HG02970 (cell line): ENCODE results near the gene PBX1.

Experiments
- ATAC-seq: cut with Tn5 transposase; IDR thresholded peaks from one replicate; pipeline ENCODE4 v1.9.1; 2021; ENCODE audit warnings: mild to moderate bottlenecking, moderate library complexity, moderate number of reproducible peaks; ENCODE audit not compliant: unreplicated experiment, low FRiP score

Gene PBX1

GRCh38 chr1:164841702-164842465, 282.9 kb downstream of the PBX1 start:
- no peak for ATAC-seq

DNA sequence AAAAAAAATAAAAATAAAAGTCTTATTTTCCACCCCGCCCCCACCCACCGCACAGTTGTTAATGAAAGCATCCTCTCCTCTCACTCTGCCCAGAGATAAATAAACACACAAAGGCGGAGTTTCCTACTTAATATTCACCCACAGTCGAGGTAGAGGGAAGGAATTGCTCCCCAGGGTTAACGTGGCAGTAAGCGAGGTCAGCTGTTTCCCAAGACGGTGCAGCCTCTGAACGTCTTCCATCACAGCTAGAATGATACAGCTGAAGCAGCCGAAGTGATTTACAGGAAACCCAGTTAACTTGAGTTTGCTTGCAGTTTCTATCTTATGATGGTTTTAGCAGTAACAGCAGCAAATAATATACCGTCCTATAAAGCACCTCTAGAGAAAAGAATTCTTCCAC, 283.9 kb downstream of the PBX1 start:
- ATAC-seq: no peak

- ATAC-seq: no peak
These were observed 284.9 kb downstream of the PBX1 start for GRCh38 chr1:164843743-164844500.

DNA sequence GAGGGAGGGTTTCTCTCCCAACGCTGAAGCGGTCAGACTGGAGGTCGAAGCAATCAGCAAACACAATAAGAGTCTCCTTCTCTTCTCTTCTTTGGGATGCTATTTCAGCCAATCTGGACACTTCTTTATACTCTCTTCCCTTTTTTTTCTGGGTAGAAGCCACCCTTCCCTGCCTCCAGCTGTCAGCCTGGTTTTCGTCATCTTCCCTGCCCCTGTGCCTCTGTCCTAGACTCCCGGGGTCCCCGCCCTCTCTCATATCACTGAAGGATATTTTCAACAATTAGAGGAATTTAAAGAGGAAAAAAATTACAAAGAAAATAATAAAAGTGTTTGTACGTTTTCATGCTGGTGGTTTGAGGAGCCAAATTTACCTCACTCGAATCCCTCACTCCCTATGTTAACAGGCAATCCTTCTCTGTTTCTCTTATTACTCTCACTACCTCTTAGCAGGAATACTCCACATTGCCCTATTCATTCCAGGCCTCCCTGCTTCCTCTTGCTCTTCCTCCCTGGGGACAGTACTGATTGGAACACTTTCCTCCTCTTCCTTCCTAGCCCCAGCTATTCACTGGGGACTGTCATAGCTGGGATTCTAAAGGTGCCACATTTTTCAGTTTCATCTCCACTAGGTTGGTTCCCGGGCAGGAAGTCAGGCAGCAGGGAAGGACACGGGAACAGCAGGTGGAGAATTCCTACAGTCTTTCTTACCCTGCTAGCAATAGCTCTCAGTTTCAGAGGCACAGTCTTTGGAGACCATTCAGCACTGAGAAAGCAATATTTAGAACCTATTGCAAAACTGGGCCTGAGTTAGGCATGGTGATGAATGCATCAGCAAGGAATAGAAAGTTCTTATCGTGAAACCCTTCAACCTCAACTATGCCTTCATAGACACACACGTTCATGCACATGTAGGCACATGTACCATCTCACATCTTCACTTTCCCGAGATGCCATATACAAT, 288.0 kb downstream of the PBX1 start:
- ATAC-seq: no peak

DNA sequence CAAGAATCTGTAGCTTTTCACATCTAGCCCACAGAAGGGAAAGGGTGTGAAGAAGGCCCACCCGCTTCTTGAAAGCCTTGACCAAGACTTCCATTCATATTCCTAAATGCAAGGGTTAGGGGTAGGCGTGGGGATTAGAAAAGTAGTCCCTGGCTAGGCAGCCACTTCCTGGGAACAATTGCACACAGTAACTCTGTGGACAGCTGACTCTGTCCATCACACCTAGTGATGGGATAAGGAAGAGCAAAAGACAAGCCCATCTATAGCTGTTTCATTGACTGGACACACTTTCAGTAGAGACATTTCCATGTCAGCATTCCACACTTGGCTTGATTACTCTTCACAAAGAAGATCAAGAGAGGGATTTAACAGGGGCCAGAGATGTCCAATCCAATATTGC, 294.2 kb downstream of the PBX1 start:
- no peak for ATAC-seq

DNA sequence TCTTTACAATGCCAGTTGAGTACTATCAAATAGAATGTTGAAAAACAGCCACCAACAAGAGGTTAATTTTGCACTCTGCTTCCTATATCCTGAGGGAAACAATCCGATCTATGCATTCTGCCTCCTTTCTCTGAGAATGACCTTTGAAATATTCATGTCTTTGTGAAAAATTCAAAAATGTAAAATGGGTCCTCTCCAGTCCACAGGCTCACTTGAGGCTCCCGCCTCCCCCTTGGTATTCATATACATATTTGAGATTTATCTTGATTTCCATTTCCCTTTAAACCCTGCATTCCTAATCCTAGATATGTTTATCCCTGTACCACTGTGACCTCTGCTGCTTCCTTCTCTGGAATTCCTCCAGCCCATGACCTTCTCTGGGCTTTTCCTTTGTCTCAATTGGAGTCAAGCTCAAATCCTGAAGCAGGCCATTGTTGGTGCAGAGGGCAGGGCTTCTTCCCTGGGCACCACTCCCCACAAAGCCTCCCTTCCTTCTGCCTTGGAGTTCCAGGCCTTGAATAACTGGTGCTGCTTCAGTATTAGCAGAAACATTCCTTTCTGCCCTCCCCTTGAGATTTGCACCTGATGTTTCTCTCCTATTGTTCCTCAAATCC, 296.8 kb downstream of the PBX1 start:
- ATAC-seq: no peak

DNA sequence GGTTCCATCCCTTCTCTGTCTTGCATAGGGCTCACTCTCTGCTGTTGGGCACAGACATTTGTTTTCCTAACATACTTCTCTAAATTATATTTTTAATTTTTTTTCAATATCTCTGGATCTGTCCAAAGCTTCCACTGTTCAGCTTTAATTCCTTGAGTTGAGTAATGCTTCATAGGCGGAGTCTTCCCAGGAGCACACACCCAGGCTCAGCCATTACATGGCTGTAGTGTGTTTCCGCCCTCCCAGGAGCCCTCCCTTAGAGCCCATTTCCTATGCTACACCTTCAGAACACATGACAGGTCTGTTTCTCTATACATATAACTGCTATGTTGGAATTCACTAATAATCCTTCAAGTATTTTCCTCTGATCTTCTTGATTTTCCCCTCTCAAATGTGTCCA, 297.4 kb downstream of the PBX1 start:
- ATAC-seq: no peak

- ATAC-seq: no peak
These were observed 298.5 kb downstream of the PBX1 start for GRCh38 chr1:164857439-164857838.

DNA sequence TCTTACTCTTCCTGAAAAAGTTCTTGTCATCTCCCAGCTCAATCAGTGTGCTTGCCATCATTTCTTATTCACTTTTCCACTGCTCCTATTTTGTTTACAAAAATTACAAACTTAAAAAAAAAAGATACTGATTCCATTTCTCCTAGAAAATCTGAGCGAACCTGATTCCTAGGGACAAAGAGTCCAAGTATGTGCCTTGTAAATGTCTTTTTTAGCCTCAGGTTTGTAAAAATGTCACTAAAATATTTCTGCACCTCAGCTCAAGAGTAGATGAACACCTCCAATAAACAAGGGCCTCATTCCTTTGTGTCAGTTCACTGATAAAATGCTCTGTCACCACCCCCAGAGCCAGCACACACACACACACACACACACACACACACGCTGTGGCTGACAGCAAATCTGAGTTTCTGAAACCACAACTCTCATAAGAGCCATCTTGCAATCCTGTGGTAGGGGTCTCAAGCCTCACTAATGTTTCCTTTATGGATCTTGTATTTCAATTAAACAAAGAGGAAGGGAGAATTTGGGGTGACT, 299.2 kb downstream of the PBX1 start:
- no peak for ATAC-seq

DNA sequence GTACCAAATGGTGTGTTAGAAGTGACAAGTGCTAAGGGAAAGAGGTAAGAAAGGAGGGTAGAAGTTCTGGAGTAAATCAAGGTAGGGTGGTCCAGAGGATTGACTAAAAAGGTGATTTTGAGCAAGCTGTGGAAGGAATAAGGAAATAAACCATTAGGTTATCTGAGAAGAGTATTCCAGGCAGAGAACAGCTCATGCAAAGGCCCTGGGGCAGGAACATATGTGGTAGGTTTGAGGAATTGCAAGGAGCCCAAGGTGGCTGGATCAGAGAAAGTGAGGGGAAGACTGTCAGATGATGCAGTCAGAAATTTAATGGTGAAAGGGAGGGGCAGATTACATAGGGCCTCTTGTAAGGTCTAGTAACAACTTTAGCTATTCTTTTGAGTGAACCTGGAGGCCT, 302.6 kb downstream of the PBX1 start:
- no peak for ATAC-seq

GRCh38 chr1:164863056-164863455, 304.1 kb downstream of the PBX1 start:
- ATAC-seq: no peak

GRCh38 chr1:164864161-164864560, 305.2 kb downstream of the PBX1 start:
- ATAC-seq: no peak

DNA sequence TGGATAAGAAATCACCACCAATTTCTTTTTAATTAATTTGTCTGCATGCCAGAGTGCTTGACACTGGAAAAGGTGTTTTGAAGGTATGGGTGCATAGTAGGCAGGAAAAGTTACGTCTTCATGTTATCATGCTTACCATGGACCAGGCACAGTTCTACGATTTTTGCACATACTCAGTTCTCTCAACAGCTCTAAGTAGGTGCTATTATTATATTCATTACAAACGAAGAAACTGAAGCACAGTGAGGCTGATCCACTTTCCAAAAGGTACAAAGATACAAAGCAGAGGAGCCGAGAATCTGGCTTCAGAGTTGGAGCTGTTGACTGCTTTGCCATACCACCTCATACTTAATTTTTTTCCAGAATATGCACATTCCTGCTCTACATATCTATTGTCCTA, 306.4 kb downstream of the PBX1 start:
- no peak for ATAC-seq

GRCh38 chr1:164867590-164867989, 308.6 kb downstream of the PBX1 start:
- no peak for ATAC-seq

GRCh38 chr1:164868990-164869389, 310.0 kb downstream of the PBX1 start:
- no peak for ATAC-seq

DNA sequence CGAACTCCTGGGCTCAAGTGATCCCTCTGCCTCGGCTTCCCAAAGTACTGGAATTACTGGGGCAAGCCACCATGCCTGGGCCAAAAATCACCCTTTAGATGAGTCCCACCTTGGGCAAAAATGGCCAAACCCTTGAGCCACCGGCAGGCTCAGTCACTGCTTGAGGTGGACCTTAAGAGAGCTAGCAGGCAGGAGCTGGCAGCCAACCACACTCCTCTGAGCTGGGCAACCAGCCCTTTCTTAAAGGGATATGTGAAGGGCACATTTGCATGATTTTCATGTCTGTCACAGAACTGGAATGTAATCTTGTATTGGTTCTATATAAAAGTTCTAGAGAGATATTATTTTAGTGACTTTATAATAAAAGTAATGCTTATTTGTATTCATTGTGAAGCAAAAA, 316.5 kb downstream of the PBX1 start:
- ATAC-seq: no peak

- no peak for ATAC-seq
These were observed 317.6 kb downstream of the PBX1 start for GRCh38 chr1:164876398-164877116.

- no peak for ATAC-seq
These were observed 321.2 kb downstream of the PBX1 start for GRCh38 chr1:164880199-164880598.

DNA sequence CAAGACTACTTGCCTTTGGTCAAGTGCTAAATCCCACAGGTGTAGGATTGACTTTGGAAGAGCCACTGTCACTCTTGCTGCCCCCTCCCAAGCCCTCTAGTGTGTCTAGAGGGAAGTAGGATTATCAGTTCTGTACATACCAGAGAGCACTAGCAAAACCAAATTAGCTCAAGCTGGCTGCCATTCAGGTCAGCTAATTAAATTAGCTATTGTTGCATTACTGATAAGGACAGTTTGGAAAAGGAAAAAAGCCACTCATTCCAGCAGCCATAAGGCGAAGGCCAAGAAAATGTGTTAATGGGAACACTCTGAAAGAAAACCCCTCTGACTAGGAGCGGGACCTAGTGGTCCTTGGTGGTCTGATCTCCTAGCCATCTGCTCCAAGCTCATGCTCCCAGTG, 321.7 kb downstream of the PBX1 start:
- ATAC-seq: no peak

DNA sequence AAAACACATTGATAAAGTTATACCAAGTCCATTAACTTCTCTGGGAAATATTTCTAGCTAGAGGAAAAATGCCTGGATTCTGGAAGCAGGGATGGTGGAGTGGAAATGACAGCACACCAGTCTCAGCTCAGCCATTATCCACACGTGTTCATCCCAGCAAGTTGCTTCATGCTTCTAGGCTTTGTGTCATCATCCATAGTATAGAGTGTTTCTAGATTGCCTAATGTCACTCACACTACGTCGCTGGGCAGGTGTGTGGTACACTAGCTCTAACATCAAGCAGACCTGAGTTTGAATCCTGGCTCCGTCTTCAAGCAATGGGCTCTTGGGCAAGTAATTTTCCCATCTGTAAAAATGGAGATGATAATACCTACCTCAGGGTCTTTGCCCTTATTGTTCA, 326.3 kb downstream of the PBX1 start:
- no peak for ATAC-seq
